GM12873 (cell line): ENCODE measurements around the gene SNTA1.

ENCODE experiments used
- CTCF ChIP-seq: IDR thresholded peaks from 2 replicates; pipeline ENCODE4 v1.5.1; 2012; ENCODE audit warnings: low read depth, mild to moderate bottlenecking, moderate library complexity, low read length, control low read depth; ENCODE audit not compliant: insufficient read depth; ENCODE audit errors: missing control alignments

The SNTA1 gene

GRCh38 chr20:33423141-33423834, 20.3 kb downstream of the SNTA1 start:
- no peak for TF ChIP-seq CTCF

GRCh38 chr20:33419140-33419974, 24.2 kb downstream of the SNTA1 start:
- no peak for TF ChIP-seq CTCF

- TF ChIP-seq CTCF = no peak
Observed at GRCh38 chr20:33418033-33418432, 25.5 kb downstream of the SNTA1 start.

- peak; percentile 52 for TF ChIP-seq CTCF
Observed at GRCh38 chr20:33415948-33416347, 27.6 kb downstream of the SNTA1 start.

- no peak for TF ChIP-seq CTCF
Observed at GRCh38 chr20:33412484-33412838, 31.1 kb downstream of the SNTA1 start.

GRCh38 chr20:33411711-33412483, 31.7 kb downstream of the SNTA1 start:
- TF ChIP-seq CTCF = no peak

DNA sequence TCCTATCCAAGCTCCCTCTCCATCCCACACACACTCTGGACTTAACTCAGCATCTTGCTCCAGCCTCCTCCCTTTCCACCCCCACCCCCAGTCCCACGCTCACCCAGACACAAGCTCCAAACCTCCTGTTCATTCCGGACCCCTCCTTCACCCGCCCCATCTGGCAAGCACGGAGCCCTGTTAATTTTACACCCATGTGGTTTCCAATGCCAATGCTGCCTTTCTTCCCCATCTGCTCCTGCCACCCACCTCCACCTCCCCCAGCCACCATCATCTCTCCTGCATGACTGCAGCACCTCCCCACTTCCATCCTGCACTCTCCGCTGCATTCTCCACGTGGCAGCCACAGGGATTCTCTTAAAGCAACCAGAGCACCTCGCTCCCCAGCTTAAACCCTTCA, 32.3 kb downstream of the SNTA1 start:
- TF ChIP-seq CTCF = no peak
